UCSD-AML1 (cell line): Measurements from ENCODE around the gene ZNF335.
A peak's percentile ranks its signal among the peaks of the same experiment; 100 is the strongest.

Source experiments
- DNase-seq: peaks from one replicate; lab custom pipeline; 2025; ENCODE audit not compliant: unreplicated experiment; lab: John Stamatoyannopoulos, UW

The ZNF335 gene

DNA sequence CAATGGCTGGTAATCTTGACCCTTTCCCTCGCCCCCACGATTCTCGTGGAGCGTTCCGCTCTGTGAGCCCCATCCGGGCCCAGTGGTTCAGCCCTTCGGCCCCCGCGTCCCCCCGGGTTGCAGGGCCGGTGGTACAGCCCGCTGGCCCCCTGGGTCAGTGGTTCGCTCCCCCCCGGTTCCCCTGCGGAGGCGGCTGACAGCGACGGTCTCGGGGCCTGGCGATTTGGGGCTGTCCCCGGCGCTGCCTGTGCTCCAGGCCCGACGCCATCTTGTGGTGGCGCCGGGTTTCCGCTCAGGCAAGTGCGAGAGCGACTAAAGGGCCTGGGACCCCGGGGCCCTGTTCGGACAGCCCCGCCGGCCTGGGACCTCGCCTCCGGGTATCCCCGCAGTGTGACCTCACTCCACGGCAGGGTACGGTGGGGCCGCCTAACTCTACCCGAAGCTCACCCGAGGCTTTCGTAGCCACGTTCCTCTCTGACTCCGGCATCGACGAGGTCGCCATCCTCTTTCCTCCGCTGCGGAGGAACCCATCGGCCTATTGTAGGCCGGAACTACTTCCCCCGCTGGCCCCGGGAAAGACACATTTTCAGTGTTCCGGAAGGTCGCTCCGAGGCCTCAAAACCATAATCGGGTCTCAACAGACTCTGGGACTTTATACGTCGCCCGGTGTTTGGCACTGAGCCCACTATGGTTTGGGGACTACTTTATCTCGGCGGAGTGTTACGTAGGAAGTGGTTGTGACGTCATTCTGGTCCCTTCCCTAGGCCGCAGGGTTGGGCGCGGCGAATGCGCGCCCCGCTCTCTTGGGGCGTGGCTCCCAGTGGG is at the start of gene ZNF335:
TSS of gene ZNF335 (minus strand) at position 529 of the 825 bp plus-strand sequence. CDS start 793 bp downstream, outside the sequence.
- peak; percentile 97 for DNase-seq

DNA sequence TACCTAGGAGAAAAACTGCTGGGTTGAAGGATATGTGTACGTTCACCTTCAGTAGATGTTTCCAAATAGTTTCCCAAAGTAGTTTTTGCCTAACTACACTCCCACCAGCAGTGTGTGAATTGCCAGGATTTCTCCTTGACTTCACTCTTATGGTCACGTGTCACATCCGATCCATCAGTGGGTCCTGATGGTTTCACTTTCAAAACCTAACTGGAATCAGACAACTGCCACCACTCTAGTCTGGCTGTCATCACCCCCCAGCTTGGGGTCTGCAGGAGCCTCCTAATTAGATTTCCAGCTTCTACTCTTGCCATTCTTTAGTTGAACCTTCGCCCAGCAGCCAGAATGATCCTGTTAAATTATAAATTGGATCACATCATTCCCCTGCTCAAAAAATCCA is 48.6 kb upstream of the ZNF335 start:
- DNase-seq, result no peak

DNA sequence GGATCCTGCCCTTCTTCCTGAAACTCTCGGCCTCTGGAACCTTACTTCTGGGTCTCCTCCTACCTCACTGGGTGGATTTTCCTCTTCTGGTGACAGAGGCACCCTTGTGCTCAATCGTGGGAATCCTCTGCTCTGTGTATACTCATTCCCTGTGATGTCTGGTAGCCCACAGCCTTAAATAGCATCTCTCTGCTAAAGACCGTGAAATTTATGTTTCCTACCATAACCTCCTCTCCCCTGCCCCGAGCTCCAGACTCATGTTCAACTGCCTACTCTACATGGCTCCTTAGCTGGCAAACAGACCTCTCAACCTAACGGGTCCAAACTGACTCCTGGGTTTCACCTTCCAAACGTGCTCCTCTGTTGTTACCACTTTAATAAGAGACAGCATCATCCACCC is 46.6 kb upstream of the ZNF335 start:
- DNase-seq, result no peak

- no peak for DNase-seq
Measured at GRCh38 chr20:46018112-46018511, 46.1 kb upstream of the ZNF335 start.

DNA sequence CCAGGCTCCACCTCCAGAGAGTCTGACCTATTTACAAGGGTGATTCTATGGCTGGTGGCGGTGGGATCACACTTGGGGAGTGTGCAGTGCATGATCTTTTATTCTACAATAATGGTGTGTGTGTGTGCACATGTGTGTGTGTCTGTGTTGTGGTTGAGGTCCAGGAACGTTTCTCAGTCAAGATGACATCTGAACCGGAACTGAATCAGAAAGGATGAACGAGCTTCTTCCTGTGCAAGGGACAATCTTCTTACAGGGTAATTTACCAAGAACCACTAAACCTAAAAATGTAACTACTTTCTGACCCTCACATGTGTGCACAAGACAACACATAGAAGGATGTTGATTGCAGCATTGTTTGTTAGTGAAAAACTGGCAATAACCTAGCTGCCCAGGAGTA is 45.3 kb upstream of the ZNF335 start:
- DNase-seq, result no peak

DNA sequence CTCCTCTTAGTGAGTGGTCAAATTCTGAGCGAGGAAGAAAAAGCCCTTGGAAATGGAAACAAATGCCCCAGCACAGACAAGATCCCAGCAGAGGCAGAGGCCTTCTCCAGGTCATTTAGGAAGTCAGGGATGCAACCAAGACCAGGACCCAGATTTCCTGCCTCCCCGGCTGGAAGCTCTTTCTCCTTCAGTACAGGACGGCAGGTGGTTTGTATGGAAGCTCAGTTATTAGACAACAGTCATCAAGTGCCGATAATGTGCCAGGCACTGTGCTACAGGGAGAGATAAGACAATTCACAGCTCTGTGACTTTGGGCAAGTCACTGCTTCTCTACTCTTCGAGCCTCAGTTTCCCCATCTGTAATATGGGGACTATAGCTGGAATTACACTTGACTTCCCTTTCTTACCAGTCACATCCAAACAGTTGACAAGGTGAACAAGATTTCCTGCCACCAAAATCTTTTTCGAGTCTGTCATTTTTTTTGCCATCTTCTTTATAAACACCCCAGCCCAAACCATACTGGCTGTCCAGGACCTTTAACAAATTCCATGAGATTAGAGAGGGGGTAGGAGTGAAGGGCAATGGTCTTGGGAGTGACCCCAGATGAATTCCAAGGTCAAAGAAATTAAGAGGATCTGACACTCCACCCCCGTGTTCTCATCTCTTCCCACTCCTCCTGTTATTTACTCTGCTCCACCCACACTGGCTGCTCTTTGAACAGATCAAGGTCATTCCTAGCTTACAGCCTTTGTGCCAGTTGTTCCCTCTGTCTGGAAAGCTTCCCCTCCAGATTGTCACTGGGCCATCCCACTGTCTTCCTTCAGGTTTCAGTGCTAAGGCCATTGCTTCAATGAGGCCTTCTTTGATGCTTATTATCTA is 42.8 kb upstream of the ZNF335 start:
- no peak for DNase-seq

DNA sequence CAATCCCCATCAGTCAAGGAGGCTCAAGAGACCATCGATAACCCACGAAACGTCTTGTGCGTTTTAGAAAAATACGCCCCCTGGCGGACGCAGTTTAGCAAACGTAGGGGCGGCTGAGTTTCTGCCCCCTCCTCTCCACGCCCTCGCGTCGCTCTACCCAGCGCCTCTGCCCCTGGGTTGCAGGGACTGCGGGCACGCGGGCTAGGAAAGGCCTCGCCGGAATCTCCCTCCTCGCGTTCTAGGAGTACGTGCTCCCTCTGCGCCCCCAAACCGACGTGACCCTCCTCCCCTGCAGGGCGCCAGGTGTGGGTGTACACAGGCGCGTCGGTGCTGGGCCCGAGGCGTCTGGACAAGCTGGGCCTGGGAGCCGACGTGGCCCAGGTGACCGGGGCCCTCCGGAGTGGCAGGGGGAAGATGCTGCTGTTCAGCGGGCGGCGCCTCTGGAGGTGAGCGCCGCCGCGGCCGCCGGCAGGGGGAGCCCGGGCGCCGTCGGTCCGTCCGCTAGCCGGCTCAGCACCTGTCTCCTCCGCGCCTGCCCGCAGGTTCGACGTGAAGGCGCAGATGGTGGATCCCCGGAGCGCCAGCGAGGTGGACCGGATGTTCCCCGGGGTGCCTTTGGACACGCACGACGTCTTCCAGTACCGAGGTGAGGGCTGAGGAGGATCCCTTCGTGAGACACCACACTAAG is 42.0 kb upstream of the ZNF335 start:
- DNase-seq, result peak; percentile 76

DNA sequence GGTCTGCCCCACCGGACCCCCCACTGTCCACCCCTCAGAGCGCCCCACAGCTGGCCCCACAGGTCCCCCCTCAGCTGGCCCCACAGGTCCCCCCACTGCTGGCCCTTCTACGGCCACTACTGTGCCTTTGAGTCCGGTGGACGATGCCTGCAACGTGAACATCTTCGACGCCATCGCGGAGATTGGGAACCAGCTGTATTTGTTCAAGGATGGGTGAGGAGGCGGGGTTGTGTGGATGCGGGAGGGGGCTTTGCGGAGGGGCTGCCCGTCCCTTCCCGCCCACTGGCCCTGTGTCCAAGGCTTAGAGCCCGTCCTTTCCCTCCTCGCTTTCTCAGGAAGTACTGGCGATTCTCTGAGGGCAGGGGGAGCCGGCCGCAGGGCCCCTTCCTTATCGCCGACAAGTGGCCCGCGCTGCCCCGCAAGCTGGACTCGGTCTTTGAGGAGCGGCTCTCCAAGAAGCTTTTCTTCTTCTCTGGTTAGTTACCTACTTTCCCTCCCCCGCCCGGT is 41.4 kb upstream of the ZNF335 start:
- no peak for DNase-seq

GRCh38 chr20:46012921-46013320 is 40.9 kb upstream of the ZNF335 start:
- no peak for DNase-seq

- DNase-seq, result peak; percentile 56
Measured at GRCh38 chr20:46011631-46012482, 39.9 kb upstream of the ZNF335 start.

GRCh38 chr20:46010491-46011391 is 38.7 kb upstream of the ZNF335 start:
- DNase-seq, result no peak

GRCh38 chr20:46009816-46010215 is 37.8 kb upstream of the ZNF335 start:
- no peak for DNase-seq

DNA sequence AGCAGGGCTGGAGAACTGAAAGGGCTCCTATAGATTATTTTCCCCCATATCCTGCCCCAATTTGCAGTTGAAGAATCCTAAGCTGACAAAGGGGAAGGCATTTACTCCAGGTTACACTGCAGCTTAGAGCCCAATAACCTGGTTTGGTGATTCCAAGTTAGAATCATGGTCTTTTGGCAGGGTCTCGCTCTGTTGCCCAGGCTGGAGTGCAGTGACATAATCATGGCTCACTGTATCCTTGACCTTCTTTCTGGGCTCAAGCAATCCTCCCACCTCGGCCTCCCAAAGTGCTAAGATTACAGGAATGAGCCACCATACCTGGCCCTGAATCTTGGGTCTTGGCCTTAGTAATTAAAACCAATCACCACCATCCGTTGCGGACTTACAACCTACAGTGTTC is 35.7 kb upstream of the ZNF335 start:
- no peak for DNase-seq

DNA sequence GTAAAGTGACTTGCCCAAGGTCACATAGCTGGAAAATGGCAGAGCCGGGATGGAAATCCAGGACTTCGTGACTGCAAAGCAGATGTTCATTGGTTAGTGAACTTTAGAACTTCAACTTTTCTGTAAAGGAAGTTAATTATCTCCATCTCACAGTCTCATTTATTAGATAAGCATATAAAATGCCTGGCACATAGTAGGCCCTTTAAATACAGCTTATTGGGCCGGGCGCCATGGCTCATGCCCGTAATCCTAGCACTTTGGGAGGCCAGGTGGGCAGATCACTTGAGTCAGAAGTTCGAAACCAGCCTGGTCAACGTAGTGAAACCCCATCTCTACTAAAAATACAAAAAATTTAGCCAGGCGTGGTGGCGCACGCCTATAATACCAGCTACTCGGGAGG is 35.0 kb upstream of the ZNF335 start:
- no peak for DNase-seq

- no peak for DNase-seq
Measured at GRCh38 chr20:46006022-46006705, 34.2 kb upstream of the ZNF335 start.

GRCh38 chr20:46004889-46005473 is 33.0 kb upstream of the ZNF335 start:
- peak; percentile 80 for DNase-seq

DNA sequence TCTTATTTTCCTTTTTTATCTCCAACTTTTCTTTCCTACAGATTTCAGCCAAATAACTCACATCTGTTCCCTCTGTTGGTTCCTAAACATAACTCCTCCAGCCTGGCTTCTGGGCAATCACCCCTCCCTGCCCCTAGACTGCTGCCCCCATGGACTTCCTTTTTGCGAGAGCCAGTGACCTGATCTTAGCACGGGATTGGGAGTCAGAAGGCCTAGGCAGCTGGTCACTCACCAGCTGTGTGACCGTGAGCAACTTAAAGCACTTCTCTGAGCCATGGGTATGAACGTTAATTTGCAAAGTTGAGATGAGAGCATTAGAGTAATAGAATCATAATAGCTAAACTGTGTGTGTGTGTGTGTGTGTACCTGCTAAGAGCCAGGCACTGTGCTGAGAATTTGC is 32.2 kb upstream of the ZNF335 start:
- no peak for DNase-seq

- DNase-seq, result no peak
Measured at GRCh38 chr20:46002008-46002407, 30.0 kb upstream of the ZNF335 start.
